GM19468 (cell line): ENCODE data around the gene KRT86.

Experiments used
- ATAC-seq: cut with Tn5 transposase; IDR thresholded peaks from one replicate; pipeline ENCODE4 v1.9.1; 2021; ENCODE audit warnings: mild to moderate bottlenecking, moderate library complexity, moderate number of reproducible peaks; ENCODE audit not compliant: unreplicated experiment; ENCODE audit errors: extremely low read depth

Gene KRT86

GRCh38 chr12:52347551-52348510 is 73.4 kb downstream of the KRT86 start:
- no peak for ATAC-seq

- no peak for ATAC-seq
These were observed 74.8 kb downstream of the KRT86 start for GRCh38 chr12:52349196-52349595.

GRCh38 chr12:52350021-52350620 is 75.7 kb downstream of the KRT86 start:
- ATAC-seq: no peak

GRCh38 chr12:52350786-52351185 is 76.3 kb downstream of the KRT86 start:
- ATAC-seq: no peak

- ATAC-seq: no peak
These were observed 77.0 kb downstream of the KRT86 start for GRCh38 chr12:52351196-52352059.

GRCh38 chr12:52352951-52353350 is 78.5 kb downstream of the KRT86 start:
- ATAC-seq: no peak

- ATAC-seq: no peak
These were observed 79.3 kb downstream of the KRT86 start for GRCh38 chr12:52353766-52354165.

GRCh38 chr12:52354200-52354599 is 79.8 kb downstream of the KRT86 start:
- ATAC-seq: no peak

- no peak for ATAC-seq
These were observed 80.7 kb downstream of the KRT86 start for GRCh38 chr12:52355176-52355575.

GRCh38 chr12:52356031-52356761 is 81.8 kb downstream of the KRT86 start:
- no peak for ATAC-seq

GRCh38 chr12:52356762-52357580 is 82.5 kb downstream of the KRT86 start:
- no peak for ATAC-seq
